Measurements from ENCODE around the gene GGN. TPM values are rescaled to one million over a fixed set of nuclear protein-coding genes. Genes with fewer than 3 reads are reported as not detected.
A peak's percentile ranks its signal among the peaks of the same experiment; 100 is the strongest.

GGN gene
- total RNA-seq, 1 experiment from 2014 or later, result 1.4 TPM

GRCh38 chr19:38404858-38405257, 17.0 kb upstream of the GGN start:
- BruUV-seq (replicated peaks), result no TSS peak
- no peaks in the 10 kb centered on the region for H3K4me1 Mint-ChIP-seq (ENCODE audit: insufficient read depth, unreplicated experiment)
- ChIA-PET POLR2A (interaction anchor here (0.6 to 0.8 kb wide), 2 partner anchors 448 to 1998 kb away, joined by 3 to 4 read pairs; no protein-coding TSS in a partner anchor), CTCF (interaction anchor here (0.6 to 1.4 kb wide), 6 partner anchors 9 to 529 kb away, joined by 3 to 5 read pairs (median 3); partner anchors contain the start of genes MRPS12 and SARS2)
- peaks cover 15% of the 10 kb centered on the region for H3K36me3 Mint-ChIP-seq (ENCODE audit: insufficient read depth, unreplicated experiment)
- DNase-seq (ENCODE audit: unreplicated experiment), result no peak
- no peak for TF ChIP-seq CTCF (IDR thresholded peaks at IDR 0.05; ENCODE audit: unreplicated experiment)
- no peaks in the 10 kb centered on the region for H3K9me3 Mint-ChIP-seq (ENCODE audit: unreplicated experiment)
- intact Hi-C loops (cut with micrococcal nuclease), result loop anchor here (10.0 kb wide), 1 partner anchor 160 kb away; no protein-coding TSS in a partner anchor
- no peak overlapping the region for H3K27ac Mint-ChIP-seq (ENCODE audit: low read depth, unreplicated experiment)
- no peaks in the 10 kb centered on the region for H3K27me3 Mint-ChIP-seq (ENCODE audit: insufficient read depth, unreplicated experiment)
- H3K4me3 Mint-ChIP-seq (ENCODE audit: unreplicated experiment), result no peak overlapping the region

DNA sequence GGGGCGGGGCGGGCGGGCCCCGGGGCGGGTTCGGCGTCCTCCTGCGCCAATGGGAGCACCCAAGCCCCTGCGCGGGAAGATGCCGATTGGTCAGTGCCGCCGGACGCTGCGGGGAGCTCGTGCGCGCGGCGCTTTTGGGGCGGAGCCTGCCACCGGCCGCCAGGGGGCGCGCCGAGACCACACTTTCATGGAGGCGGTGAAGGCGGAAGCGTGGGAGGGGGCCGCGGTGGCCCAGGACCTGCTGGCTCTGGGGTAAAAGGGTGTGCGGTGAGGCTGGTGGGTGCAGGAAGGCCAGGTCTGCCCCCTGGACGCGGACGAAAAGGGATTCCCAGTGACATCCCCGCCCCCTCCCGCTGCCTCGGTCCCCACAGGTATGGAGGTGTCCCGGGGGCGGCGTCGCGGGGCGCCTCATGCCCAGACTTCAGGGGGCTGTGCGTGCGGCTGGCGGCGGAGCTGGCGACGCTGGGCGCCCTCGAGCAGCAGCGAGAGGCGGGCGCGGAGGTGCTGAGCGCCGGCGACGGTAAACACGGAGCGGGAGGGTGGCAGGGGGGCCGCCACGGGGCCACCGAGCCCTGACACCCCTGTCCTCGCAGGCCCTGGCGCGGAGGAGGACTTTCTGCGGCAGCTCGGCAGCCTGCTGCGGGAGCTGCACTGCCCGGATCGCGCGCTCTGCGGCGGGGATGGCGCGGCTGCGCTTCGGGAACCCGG, 15.3 kb upstream of the GGN start, which contains the start of gene FAM98C:
Gene FAM98C, plus strand, starts transcription at position 127 of the 708 bp plus-strand sequence. Its CDS starts 61 bp downstream, at position 188.
- no TSS peak for BruUV-seq (replicated peaks)
- TF ChIP-seq CTCF (IDR thresholded peaks at IDR 0.05; ENCODE audit: unreplicated experiment), result peak; percentile 96
- intact Hi-C loops (cut with micrococcal nuclease), result loop anchor here (1.0 to 10.0 kb wide), 6 partner anchors 14 to 550 kb away; partner anchors contain the start of genes MRPS12 and SARS2
- peak within 1 kb of the TSS; percentile 95 for H3K27ac Mint-ChIP-seq (ENCODE audit: low read depth, unreplicated experiment)
- H3K9me3 Mint-ChIP-seq (ENCODE audit: unreplicated experiment), result no peaks in the 10 kb centered on the region
- peak within 1 kb of the TSS; percentile 90 for H3K4me3 Mint-ChIP-seq (ENCODE audit: unreplicated experiment)
- peak; percentile 98 for DNase-seq (ENCODE audit: unreplicated experiment)
- H3K36me3 Mint-ChIP-seq (ENCODE audit: insufficient read depth, unreplicated experiment), result peaks cover 14% of the 10 kb centered on the region
- ChIA-PET POLR2A (interaction anchor here (0.6 to 2.8 kb wide), 22 partner anchors 11 to 1185 kb away, joined by 3 to 17 read pairs (median 3); partner anchors contain the start of genes ECH1, GGN, MRPS12 and NFKBIB), CTCF (interaction anchor here (0.5 to 2.4 kb wide), 46 partner anchors 9 to 1754 kb away, joined by 3 to 15 read pairs (median 4); partner anchors contain the start of genes ECH1, MRPS12, PSMD8 and SARS2)
- no peaks in the 10 kb centered on the region for H3K4me1 Mint-ChIP-seq (ENCODE audit: insufficient read depth, unreplicated experiment)
- H3K27me3 Mint-ChIP-seq (ENCODE audit: insufficient read depth, unreplicated experiment), result no peaks in the 10 kb centered on the region

- Mint-ChIP-seq H3K27me3 (ENCODE audit: insufficient read depth, unreplicated experiment) (no peaks in the 10 kb centered on the region), H3K27ac (ENCODE audit: low read depth, unreplicated experiment) (peak overlapping the region; percentile 95)
- POLR2A ChIA-PET, result interaction anchor here (0.6 to 2.8 kb wide), 21 partner anchors 11 to 1185 kb away, joined by 3 to 17 read pairs (median 3); partner anchors contain the start of genes ECH1, GGN, MRPS12 and NFKBIB
These were observed 14.8 kb upstream of the GGN start for GRCh38 chr19:38402623-38402966.

More at GRCh38 chr19:38402623-38402966, 14.8 kb upstream of the GGN start:
- CTCF ChIA-PET, result interaction anchor here (0.5 to 2.4 kb wide), 38 partner anchors 10 to 1754 kb away, joined by 3 to 15 read pairs (median 4); partner anchors contain the start of genes MRPS12, PSMD8 and SARS2
- H3K9me3 Mint-ChIP-seq (ENCODE audit: unreplicated experiment), result no peaks in the 10 kb centered on the region
- no peak for DNase-seq (ENCODE audit: unreplicated experiment)
- no peaks in the 10 kb centered on the region for H3K4me1 Mint-ChIP-seq (ENCODE audit: insufficient read depth, unreplicated experiment)
- no peak for TF ChIP-seq CTCF (IDR thresholded peaks at IDR 0.05; ENCODE audit: unreplicated experiment)
- peaks cover 9% of the 10 kb centered on the region for H3K36me3 Mint-ChIP-seq (ENCODE audit: insufficient read depth, unreplicated experiment)
- BruUV-seq (replicated peaks), result no TSS peak
- intact Hi-C loops (cut with micrococcal nuclease), result loop anchor here (1.0 to 10.0 kb wide), 4 partner anchors 13 to 550 kb away; no protein-coding TSS in a partner anchor
- H3K4me3 Mint-ChIP-seq (ENCODE audit: unreplicated experiment), result peak overlapping the region; percentile 90
